ENCODE data around the gene RECQL5.

- TF ChIP-seq CTCF (IDR thresholded peaks at IDR 0.05) (no peak), POLR2A (IDR thresholded peaks at IDR 0.05) (no peak)
Measured at GRCh38 chr17:75640556-75641119, 26.3 kb downstream of the RECQL5 start.

Data from vagina (tissue), 2 donors.